Measurements from ENCODE around the gene ZNF584. TPM values are rescaled to one million over a fixed set of nuclear protein-coding genes. Genes with fewer than 3 reads are reported as not detected.

ZNF584 gene
- 27.2 TPM for total RNA-seq

GRCh38 chr19:58408152-58409009, at the start of gene ZNF584:
Gene ZNF584, plus strand, starts transcription at chr19:58408649. Its CDS starts 499 bp downstream, at chr19:58409148.

GRCh38 chr19:58362272-58362994, 46.0 kb upstream of the ZNF584 start, which contains the start of gene ZNF497:
Gene ZNF497, minus strand, starts transcription at chr19:58362751. Its CDS starts 5,116 bp downstream, at chr19:58357635.

DNA sequence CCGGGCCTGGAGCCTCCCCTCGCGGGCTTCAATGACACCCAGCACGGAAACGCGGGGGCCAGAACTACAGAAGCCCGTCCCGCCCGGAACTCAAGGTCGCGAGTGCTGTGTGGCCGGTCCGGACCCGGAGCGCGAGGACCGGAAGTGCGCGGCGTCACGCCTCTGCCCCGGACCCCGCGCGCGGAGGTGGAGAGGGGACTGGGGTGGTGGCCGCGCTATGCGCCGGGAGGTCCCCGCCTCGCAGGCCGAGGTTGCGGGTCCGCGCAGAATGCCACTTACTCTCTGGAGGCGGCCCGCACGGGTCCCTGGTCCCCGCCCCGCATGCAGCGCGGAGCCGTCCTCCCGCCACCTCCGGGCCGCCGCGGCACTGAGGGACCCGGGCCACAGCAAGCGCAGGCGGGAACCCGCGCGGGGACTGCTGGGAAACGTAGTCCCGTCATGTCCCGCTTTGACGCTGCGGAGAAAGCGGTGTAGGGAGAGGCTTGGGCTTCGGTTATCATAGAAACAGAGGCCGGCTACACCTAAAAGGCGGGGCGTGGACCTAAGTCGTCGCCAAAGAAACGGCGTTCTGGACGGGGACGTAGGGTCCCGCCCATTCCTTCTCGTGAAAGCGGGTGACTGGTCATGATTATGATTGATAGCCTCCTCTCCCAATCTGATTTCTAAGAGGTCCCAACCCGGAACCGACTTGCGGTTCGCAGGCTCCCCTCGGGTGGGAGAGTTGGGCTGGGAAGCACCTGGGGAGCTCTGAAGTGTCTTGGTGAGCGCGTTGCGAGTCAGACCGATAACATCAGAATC, 27.6 kb upstream of the ZNF584 start, which contains the start of gene ZNF837:
Gene ZNF837 (minus strand): TSS at position 369 of the 798 bp plus-strand sequence. CDS start 11,698 bp downstream, outside the sequence.

DNA sequence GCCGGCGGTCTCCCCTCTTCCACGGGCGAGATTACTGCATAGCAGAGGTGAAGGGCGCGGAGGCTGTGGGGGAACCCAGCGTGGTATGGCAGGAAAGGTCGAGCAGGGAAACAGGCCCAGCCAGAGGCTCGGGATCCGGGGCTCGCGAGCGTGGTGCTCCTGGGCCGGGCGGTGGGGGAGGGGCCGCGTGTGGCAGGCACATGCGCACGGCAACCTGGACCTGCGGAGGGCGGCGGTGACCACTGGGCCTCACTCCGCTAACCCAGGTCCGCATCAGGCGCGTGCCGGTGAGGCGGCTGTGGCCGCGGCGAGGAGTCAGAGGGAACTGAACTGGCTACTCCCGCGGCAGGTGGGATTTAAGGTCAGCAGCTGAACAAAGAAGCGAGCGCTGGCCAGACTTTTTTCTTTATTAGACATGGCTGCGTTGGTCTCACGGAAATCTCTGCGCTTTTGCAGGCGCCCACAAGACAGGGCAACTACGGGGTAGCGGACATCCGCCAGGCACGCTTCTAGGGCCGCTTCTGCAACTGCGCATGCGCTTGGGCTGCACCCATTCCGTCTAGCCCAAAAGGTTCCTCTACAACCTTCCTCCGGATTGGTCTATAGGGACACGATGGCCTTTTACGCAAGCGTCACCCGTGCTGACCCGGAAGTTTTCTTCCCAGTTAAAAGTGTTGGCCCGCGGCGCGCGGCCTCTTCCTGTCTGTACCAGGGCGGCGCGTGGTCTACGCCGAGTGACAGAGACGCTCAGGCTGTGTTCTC, 21.7 kb upstream of the ZNF584 start, which contains the start of gene RPS5:
Gene RPS5 (plus strand): TSS at position 694 of the 762 bp plus-strand sequence. CDS start 869 bp downstream, outside the sequence.

DNA sequence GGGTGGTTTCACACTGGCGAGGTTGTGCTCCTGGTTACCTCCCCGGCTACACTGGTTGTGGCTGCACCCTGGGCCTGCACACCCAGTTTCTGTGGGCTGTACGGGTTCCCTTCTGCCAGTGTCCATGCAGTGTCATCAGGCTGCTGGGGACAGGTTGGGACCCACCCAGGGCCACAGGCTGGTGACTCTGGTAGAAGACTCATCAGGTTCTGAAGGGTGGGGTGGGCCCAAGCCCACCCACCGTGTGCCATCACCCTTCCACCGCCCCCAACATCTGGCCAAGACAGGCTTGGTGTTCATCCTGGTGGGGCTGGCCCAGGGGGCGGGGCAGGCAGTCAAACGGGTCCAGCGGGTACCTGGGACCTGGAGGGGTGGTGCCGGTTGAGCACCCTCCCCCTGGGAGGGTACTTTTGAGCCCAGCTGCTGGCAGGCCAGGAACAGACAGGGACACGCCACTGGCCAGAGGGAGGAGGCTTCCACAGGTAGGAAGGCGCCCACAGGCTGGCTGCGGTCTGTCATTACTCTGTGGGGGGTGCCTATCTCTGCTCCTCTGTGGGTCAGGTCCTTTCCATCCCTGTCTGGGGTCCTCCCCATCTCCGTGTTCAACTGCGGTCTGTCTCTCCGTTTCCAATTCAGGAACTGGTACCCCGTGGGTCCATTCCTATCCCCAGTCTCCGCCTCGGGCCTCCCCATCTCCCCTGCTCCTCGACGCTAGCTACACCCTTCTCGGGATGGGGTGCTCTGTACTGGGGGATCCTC, 13.1 kb upstream of the ZNF584 start, which contains the start of gene RNF225:
Gene RNF225 (plus strand): TSS at position 437 of the 759 bp plus-strand sequence. CDS start 434 bp downstream, outside the sequence.

GRCh38 chr19:58439576-58440554, 31.4 kb downstream of the ZNF584 start, which contains the start of gene ZNF132:
Gene ZNF132, minus strand, starts transcription at chr19:58440153. Its CDS starts 332 bp downstream, at chr19:58439821.

DNA sequence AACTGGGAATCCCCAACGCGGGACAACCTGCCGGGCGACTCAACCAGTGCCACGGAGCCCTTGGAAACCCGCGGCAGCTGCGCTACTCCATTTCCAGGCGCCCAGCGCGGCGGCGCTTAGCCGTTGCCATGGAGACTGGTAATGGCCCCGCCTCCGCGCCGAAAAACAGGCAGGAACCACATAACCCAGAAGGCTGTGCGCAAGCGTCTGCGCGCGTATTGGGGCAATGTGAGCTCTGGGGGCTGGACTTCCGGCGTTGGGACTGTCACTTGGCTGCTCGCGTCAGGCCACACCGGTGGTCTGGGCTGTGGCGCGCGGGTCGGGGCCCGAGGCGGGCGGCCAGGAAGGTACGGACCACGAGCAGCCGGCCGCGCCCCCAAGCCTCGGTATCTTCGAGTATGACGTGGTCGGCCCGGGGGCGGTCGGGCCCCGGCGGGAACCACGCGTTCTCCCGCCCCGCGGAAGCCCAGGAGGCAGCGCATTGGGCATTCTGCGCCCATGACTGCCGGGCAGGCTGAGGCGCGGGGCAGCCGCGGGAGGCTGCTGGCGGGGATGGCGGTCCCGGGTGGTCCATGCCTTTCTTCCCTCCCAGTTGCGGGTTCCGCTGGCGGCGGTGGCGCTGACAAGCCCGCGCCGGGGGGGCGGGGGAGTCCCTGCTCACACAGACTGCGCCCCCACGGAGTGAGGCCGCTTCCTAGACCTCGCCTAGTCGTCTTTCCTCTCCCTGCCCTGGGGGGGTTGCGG, 43.1 kb downstream of the ZNF584 start, which contains the start of gene ZNF324B:
Gene ZNF324B (plus strand): TSS at position 265 of the 744 bp plus-strand sequence. CDS start 2,080 bp downstream, outside the sequence.

DNA sequence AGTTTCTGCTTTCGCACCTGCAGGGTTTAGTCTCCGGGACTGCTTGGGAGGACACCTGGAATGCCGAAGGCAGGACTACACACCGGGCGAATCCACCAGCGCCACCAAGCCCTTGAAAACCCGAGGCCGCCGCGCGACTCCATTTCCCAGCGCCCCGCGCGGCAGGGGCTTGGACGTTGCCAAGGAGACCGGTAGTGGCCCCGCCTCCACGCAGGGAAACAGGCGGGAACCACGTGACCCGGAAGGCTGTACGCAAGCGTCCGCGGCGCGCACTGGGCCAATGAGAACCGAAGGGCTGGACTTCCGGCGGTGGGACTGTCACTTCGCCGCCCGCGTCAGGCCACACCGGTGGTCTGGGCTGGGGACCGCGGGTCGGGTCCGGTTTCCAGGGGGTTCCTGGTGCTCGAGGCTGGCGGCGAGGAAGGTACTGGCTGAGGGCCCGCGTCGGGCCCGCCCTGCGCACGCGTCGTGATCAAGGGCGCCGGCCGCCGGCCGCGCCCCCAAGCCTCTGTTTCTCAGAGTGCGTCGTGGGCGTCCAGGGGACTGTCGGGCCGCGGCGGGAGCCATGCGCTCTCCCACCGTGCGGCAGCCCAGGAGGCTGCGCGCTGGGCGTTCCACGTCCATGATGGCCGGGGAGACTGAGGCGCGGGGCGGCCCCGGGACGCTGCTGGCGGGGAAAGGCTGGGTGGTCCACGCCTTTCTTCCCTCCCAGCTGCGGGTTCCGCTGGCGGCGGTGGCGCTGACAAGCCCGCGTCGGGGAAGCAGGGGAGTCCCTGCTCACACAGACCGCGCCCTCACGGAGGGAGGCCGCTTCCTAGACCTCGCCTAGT, 58.5 kb downstream of the ZNF584 start, which contains the start of gene ZNF324:
Gene ZNF324 (plus strand): TSS at position 321 of the 830 bp plus-strand sequence. CDS start 2,106 bp downstream, outside the sequence.

Small RNA genes lying within 50 kb of the gene (small RNA-seq; reads per million reads assigned to genes)
- gene MIR4754 (ENCODE audit: low replicate concordance), result not detected
- not detected for gene RNA5SP473 (ENCODE audit: low replicate concordance)

Other genes starting within 250 kb of the ZNF584 start
- gene ZNF274, start 225.6 kb upstream of the ZNF584 start, total RNA-seq, result 17.5 TPM
- 57.1 TPM for gene ZNF544, start 179.7 kb upstream of the ZNF584 start, total RNA-seq
- 10.9 TPM for gene ZNF8, start 129.7 kb upstream of the ZNF584 start, total RNA-seq
- 38.0 TPM for gene ERVK3-1, start 103.3 kb upstream of the ZNF584 start, total RNA-seq
- gene ZSCAN22, start 81.7 kb upstream of the ZNF584 start, total RNA-seq, result 2.7 TPM
- gene A1BG, start 55.2 kb upstream of the ZNF584 start, total RNA-seq, result 4.3 TPM
- gene ZNF497, start 45.9 kb upstream of the ZNF584 start, total RNA-seq, result 7.1 TPM
- gene ZNF837, start 27.6 kb upstream of the ZNF584 start, total RNA-seq, result 4.7 TPM
- 1,732 TPM for gene RPS5, start 21.4 kb upstream of the ZNF584 start, total RNA-seq
- gene RNF225, start 13.0 kb upstream of the ZNF584 start, total RNA-seq, result not detected
- 11.8 TPM for gene ZNF132, start 31.5 kb downstream of the ZNF584 start, total RNA-seq
- 13.7 TPM for gene ZNF324B, start 43.0 kb downstream of the ZNF584 start, total RNA-seq
- gene ZNF324, start 58.4 kb downstream of the ZNF584 start, total RNA-seq, result 24.7 TPM
- 18.7 TPM for gene ZNF446, start 67.7 kb downstream of the ZNF584 start, total RNA-seq
- 6.9 TPM for gene SLC27A5, start 103.3 kb downstream of the ZNF584 start, total RNA-seq
- 12.1 TPM for gene ZBTB45, start 111.2 kb downstream of the ZNF584 start, total RNA-seq
- gene TRIM28, start 135.4 kb downstream of the ZNF584 start, total RNA-seq, result 422 TPM
- 77.3 TPM for gene CHMP2A, start 146.5 kb downstream of the ZNF584 start, total RNA-seq
- gene UBE2M, start 150.0 kb downstream of the ZNF584 start, total RNA-seq, result 64.5 TPM
- gene MZF1, start 164.7 kb downstream of the ZNF584 start, total RNA-seq, result 37.2 TPM